Testis (tissue), 3 donors: Measurements from ENCODE around the gene PBX1. TPM values are rescaled to one million over a fixed set of nuclear protein-coding genes. Genes with fewer than 3 reads are reported as not detected.

Experiments
- DNase-seq: peaks from one replicate; pipeline ENCODE4 v3.0.0-alpha.2; 2019
- H3K27ac ChIP-seq, 2 donors: fragments of 200-600 bp; sonication (generic); one replicate each; pipeline ENCODE4 v1.5.1; 2019
- H3K27me3 ChIP-seq: fragments of 200-600 bp; sonication (generic); one replicate; pipeline ENCODE4 v1.5.1; 2019
- H3K36me3 ChIP-seq: fragments of 200-600 bp; sonication (generic); one replicate; pipeline ENCODE4 v1.5.1; 2017; ENCODE audit warnings: low read depth; ENCODE audit errors: missing control alignments
- H3K4me1 ChIP-seq: fragments of 200-600 bp; sonication (generic); one replicate; pipeline ENCODE4 v1.5.1; 2019
- H3K4me3 ChIP-seq, 2 donors: fragments of 200-600 bp; sonication (generic); one replicate each; pipeline ENCODE4 v1.5.1; 2017 to 2019
- H3K9me3 ChIP-seq: fragments of 200-600 bp; sonication (generic); one replicate; pipeline ENCODE4 v1.5.1; 2017
- POLR2A ChIP-seq: fragments of 450-650 bp; IDR thresholded peaks from one replicate; pipeline ENCODE4 v1.6.1; 2017; ENCODE audit warnings: antibody characterized with exemption, mild to moderate bottlenecking, moderate library complexity
- WGBS, 2 donors: methylation state at CpG; one replicate each; pipeline ENCODE4 v1.1.5; 2018; 5-methylcytosine and 5-hydroxymethylcytosine counted together
- intact Hi-C: fragments of 100-400 bp; cut with DNase I; formaldehyde crosslinking; loops from one replicate; pipeline ENCODE4 v1.15.1; 2023; ENCODE audit warnings: low total_unique reads
- polyA plus RNA-seq: library from polyadenylated mRNA; stranded (reverse); fragments of 350-450 nt; fragmentation: Illumina TruSeq; extraction: RNeasy Lipid Tissue Mini Kit (QIAGEN cat#74804); gene quantifications from one replicate; pipeline ENCODE4 v1.2.3, GENCODE V29; 2014; ENCODE audit warnings: low read depth, low replicate concordance; ENCODE audit not compliant: insufficient read depth
- total RNA-seq, 2 donors: library from RNA; depleted of rRNA; stranded (reverse); fragments of >200 nt; gene quantifications; one replicate each; pipeline ENCODE4 v1.2.3, GENCODE V29; 2016
- TF ChIP-seq, protein P1 (sequence below), 3 experiments: fragments of 450-650 bp in 2 of 3; fragments of 200-600 bp in 1 of 3; sonication (generic) in 1 of 3; IDR thresholded peaks; one replicate each; pipeline ENCODE4 v1.5.1; 2016 to 2019; ENCODE audit warnings: antibody characterized with exemption in 3 of 3, mild to moderate bottlenecking in 2 of 3, moderate library complexity in 1 of 3

Gene PBX1
- total and polyA plus RNA-seq, 3 donors from 2014 or later: 20.2 to 25.0 (median 20.3) TPM

- WGBS, 2 donors: 61 to 76% methylated on average over 4 of the region's 5 CpGs
- Histone ChIP-seq H3K9me3 (no peaks in the 10 kb centered on the region), H3K4me1 (peaks cover 13% of the 10 kb centered on the region), H3K36me3 (no peaks in the 10 kb centered on the region), H3K27ac (no peak overlapping the region), H3K27me3 (no peaks in the 10 kb centered on the region), H3K4me3 (no peak overlapping the region)
- TF ChIP-seq, protein P1, sequence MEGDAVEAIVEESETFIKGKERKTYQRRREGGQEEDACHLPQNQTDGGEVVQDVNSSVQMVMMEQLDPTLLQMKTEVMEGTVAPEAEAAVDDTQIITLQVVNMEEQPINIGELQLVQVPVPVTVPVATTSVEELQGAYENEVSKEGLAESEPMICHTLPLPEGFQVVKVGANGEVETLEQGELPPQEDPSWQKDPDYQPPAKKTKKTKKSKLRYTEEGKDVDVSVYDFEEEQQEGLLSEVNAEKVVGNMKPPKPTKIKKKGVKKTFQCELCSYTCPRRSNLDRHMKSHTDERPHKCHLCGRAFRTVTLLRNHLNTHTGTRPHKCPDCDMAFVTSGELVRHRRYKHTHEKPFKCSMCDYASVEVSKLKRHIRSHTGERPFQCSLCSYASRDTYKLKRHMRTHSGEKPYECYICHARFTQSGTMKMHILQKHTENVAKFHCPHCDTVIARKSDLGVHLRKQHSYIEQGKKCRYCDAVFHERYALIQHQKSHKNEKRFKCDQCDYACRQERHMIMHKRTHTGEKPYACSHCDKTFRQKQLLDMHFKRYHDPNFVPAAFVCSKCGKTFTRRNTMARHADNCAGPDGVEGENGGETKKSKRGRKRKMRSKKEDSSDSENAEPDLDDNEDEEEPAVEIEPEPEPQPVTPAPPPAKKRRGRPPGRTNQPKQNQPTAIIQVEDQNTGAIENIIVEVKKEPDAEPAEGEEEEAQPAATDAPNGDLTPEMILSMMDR (IDR thresholded peaks at IDR 0.05): no peak
- no peak for TF ChIP-seq POLR2A
- intact Hi-C loops: no loop called here
- DNase-seq: no peak
Measured at GRCh38 chr1:164618202-164618564, 59.2 kb downstream of the PBX1 start.

- intact Hi-C loops: no loop called here
- no peaks in the 10 kb centered on the region for H3K36me3 ChIP-seq
- 39 to 49% methylated on average over 3 of the region's 3 CpGs for WGBS, 2 donors
- H3K4me1 ChIP-seq: peaks cover 13% of the 10 kb centered on the region
- TF ChIP-seq POLR2A: no peak
- TF ChIP-seq, protein P1 (IDR thresholded peaks at IDR 0.05): no peak
- no peak overlapping the region for H3K4me3 ChIP-seq
- H3K27ac ChIP-seq: no peak overlapping the region
- no peaks in the 10 kb centered on the region for H3K9me3 ChIP-seq
- no peak for DNase-seq
- H3K27me3 ChIP-seq: no peaks in the 10 kb centered on the region
Measured at GRCh38 chr1:164619006-164619784, 60.2 kb downstream of the PBX1 start.

- Histone ChIP-seq H3K9me3 (no peaks in the 10 kb centered on the region), H3K27ac (no peak overlapping the region), H3K27me3 (no peaks in the 10 kb centered on the region), H3K4me1 (peaks cover 13% of the 10 kb centered on the region), H3K36me3 (no peaks in the 10 kb centered on the region), H3K4me3 (no peak overlapping the region)
- no peak for TF ChIP-seq POLR2A
- TF ChIP-seq, protein P1 (IDR thresholded peaks at IDR 0.05): no peak
- no peak for DNase-seq
- 62 to 68% methylated on average over 8 of the region's 8 CpGs for WGBS, 2 donors
- intact Hi-C loops: no loop called here
Measured at GRCh38 chr1:164622068-164622845, 63.3 kb downstream of the PBX1 start.

DNA sequence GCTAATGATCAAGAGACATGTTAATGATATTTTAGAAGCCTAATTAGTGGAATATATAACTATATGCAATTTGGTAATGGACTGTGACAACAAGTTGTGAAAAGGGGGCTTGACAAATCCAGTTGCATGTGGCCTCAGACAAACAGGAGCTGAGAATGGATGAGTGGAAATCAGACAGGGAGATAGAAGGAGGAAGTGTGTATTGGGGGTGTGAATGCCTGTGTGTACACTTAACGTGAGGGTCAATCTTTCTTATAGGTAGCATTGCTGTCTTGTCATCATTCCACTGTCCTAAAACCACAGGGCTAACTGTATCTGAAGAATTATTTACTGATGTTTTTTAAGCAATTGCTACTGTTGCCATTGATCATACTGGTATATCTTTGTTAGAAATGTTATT lies 64.8 kb downstream of the PBX1 start:
- 67 to 76% methylated on average over 1 of the region's 1 CpG for WGBS, 2 donors
- no peaks in the 10 kb centered on the region for H3K27me3 ChIP-seq
- no peaks in the 10 kb centered on the region for H3K36me3 ChIP-seq
- H3K4me1 ChIP-seq: peaks cover 10% of the 10 kb centered on the region
- DNase-seq: no peak
- H3K27ac ChIP-seq: no peak overlapping the region
- TF ChIP-seq, protein P1 (IDR thresholded peaks at IDR 0.05): no peak
- TF ChIP-seq POLR2A: no peak
- intact Hi-C loops: no loop called here
- H3K9me3 ChIP-seq: no peaks in the 10 kb centered on the region
- no peak overlapping the region for H3K4me3 ChIP-seq
